ENCODE measurements around the gene PCNX4.

Gene PCNX4

GRCh38 chr14:60184146-60184904 lies 92.6 kb downstream of the PCNX4 start:
- H3K27ac ChIP-seq (ENCODE audit: low read length): no peak overlapping the region

GRCh38 chr14:60184905-60185555 lies 93.3 kb downstream of the PCNX4 start:
- no peak for DNase-seq (ENCODE audit: low read depth, low spot score)

More at GRCh38 chr14:60184146-60184904, 92.6 kb downstream of the PCNX4 start:
- no peaks in the 10 kb centered on the region for H3K4me1 ChIP-seq (ENCODE audit: control insufficient read depth, insufficient read depth, low read length)
- no CpG with 5 or more reads among the region's 5 CpGs for WGBS (ENCODE audit: insufficient coverage, insufficient read length)
- no peaks in the 10 kb centered on the region for H3K9me3 ChIP-seq (ENCODE audit: control insufficient read depth, insufficient read depth, low read length)
- no peaks in the 10 kb centered on the region for H3K36me3 ChIP-seq (ENCODE audit: control insufficient read depth, insufficient read depth, low read length)
- no peaks in the 10 kb centered on the region for H3K27me3 ChIP-seq (ENCODE audit: control insufficient read depth, insufficient read depth, low read length)
- no peak for DNase-seq (ENCODE audit: low read depth, low spot score)
- no peak overlapping the region for H3K4me3 ChIP-seq (ENCODE audit: low read length)

GRCh38 chr14:60188115-60188514 lies 96.4 kb downstream of the PCNX4 start:
- H3K4me1 ChIP-seq (ENCODE audit: control insufficient read depth, insufficient read depth, low read length): no peaks in the 10 kb centered on the region
- no peaks in the 10 kb centered on the region for H3K36me3 ChIP-seq (ENCODE audit: control insufficient read depth, insufficient read depth, low read length)
- DNase-seq (ENCODE audit: low read depth, low spot score): no peak
- WGBS (ENCODE audit: insufficient coverage, insufficient read length): no CpG with 5 or more reads among the region's 3 CpGs
- H3K27me3 ChIP-seq (ENCODE audit: control insufficient read depth, insufficient read depth, low read length): no peaks in the 10 kb centered on the region
- H3K4me3 ChIP-seq (ENCODE audit: low read length): no peak overlapping the region
- no peaks in the 10 kb centered on the region for H3K9me3 ChIP-seq (ENCODE audit: control insufficient read depth, insufficient read depth, low read length)
- no peak overlapping the region for H3K27ac ChIP-seq (ENCODE audit: low read length)

More at GRCh38 chr14:60184905-60185555, 93.3 kb downstream of the PCNX4 start:
- Histone ChIP-seq H3K9me3 (ENCODE audit: control insufficient read depth, insufficient read depth, low read length) (no peaks in the 10 kb centered on the region), H3K27ac (ENCODE audit: low read length) (no peak overlapping the region), H3K4me3 (ENCODE audit: low read length) (no peak overlapping the region), H3K36me3 (ENCODE audit: control insufficient read depth, insufficient read depth, low read length) (no peaks in the 10 kb centered on the region), H3K27me3 (ENCODE audit: control insufficient read depth, insufficient read depth, low read length) (no peaks in the 10 kb centered on the region), H3K4me1 (ENCODE audit: control insufficient read depth, insufficient read depth, low read length) (no peaks in the 10 kb centered on the region)
- WGBS (ENCODE audit: insufficient coverage, insufficient read length): no CpG with 5 or more reads among the region's 5 CpGs

GRCh38 chr14:60188696-60189095 lies 97.0 kb downstream of the PCNX4 start:
- H3K27me3 ChIP-seq (ENCODE audit: control insufficient read depth, insufficient read depth, low read length): no peaks in the 10 kb centered on the region
- no peaks in the 10 kb centered on the region for H3K9me3 ChIP-seq (ENCODE audit: control insufficient read depth, insufficient read depth, low read length)
- no peak overlapping the region for H3K27ac ChIP-seq (ENCODE audit: low read length)
- H3K4me3 ChIP-seq (ENCODE audit: low read length): no peak overlapping the region
- WGBS (ENCODE audit: insufficient coverage, insufficient read length): no CpG with 5 or more reads among the region's 1 CpG
- H3K4me1 ChIP-seq (ENCODE audit: control insufficient read depth, insufficient read depth, low read length): no peaks in the 10 kb centered on the region
- H3K36me3 ChIP-seq (ENCODE audit: control insufficient read depth, insufficient read depth, low read length): no peaks in the 10 kb centered on the region
- DNase-seq (ENCODE audit: low read depth, low spot score): no peak

- Histone ChIP-seq H3K27me3 (ENCODE audit: control insufficient read depth, insufficient read depth, low read length) (no peaks in the 10 kb centered on the region), H3K4me3 (ENCODE audit: low read length) (no peak overlapping the region), H3K9me3 (ENCODE audit: control insufficient read depth, insufficient read depth, low read length) (no peaks in the 10 kb centered on the region), H3K27ac (ENCODE audit: low read length) (no peak overlapping the region), H3K4me1 (ENCODE audit: control insufficient read depth, insufficient read depth, low read length) (no peaks in the 10 kb centered on the region), H3K36me3 (ENCODE audit: control insufficient read depth, insufficient read depth, low read length) (no peaks in the 10 kb centered on the region)
- no peak for DNase-seq (ENCODE audit: low read depth, low spot score)
- WGBS (ENCODE audit: insufficient coverage, insufficient read length): no CpG with 5 or more reads among the region's 4 CpGs
Observed at GRCh38 chr14:60189923-60190840, 98.5 kb downstream of the PCNX4 start.

GRCh38 chr14:60195179-60195810 lies 103.6 kb downstream of the PCNX4 start:
- H3K27me3 ChIP-seq (ENCODE audit: control insufficient read depth, insufficient read depth, low read length): no peaks in the 10 kb centered on the region
- no peaks in the 10 kb centered on the region for H3K4me1 ChIP-seq (ENCODE audit: control insufficient read depth, insufficient read depth, low read length)
- H3K36me3 ChIP-seq (ENCODE audit: control insufficient read depth, insufficient read depth, low read length): no peaks in the 10 kb centered on the region
- no peak overlapping the region for H3K27ac ChIP-seq (ENCODE audit: low read length)
- H3K4me3 ChIP-seq (ENCODE audit: low read length): no peak overlapping the region
- H3K9me3 ChIP-seq (ENCODE audit: control insufficient read depth, insufficient read depth, low read length): no peaks in the 10 kb centered on the region
- no CpG with 5 or more reads among the region's 5 CpGs for WGBS (ENCODE audit: insufficient coverage, insufficient read length)
- DNase-seq (ENCODE audit: low read depth, low spot score): no peak

GRCh38 chr14:60196291-60196690 lies 104.6 kb downstream of the PCNX4 start:
- Histone ChIP-seq H3K36me3 (ENCODE audit: control insufficient read depth, insufficient read depth, low read length) (no peaks in the 10 kb centered on the region), H3K9me3 (ENCODE audit: control insufficient read depth, insufficient read depth, low read length) (no peaks in the 10 kb centered on the region), H3K27me3 (ENCODE audit: control insufficient read depth, insufficient read depth, low read length) (no peaks in the 10 kb centered on the region), H3K4me1 (ENCODE audit: control insufficient read depth, insufficient read depth, low read length) (no peaks in the 10 kb centered on the region), H3K4me3 (ENCODE audit: low read length) (no peak overlapping the region), H3K27ac (ENCODE audit: low read length) (no peak overlapping the region)
- DNase-seq (ENCODE audit: low read depth, low spot score): no peak
- whole genome bisulfite sequencing (ENCODE audit: insufficient coverage, insufficient read length): no CpG with 5 or more reads among the region's 2 CpGs

- WGBS (ENCODE audit: insufficient coverage, insufficient read length): no CpG with 5 or more reads among the region's 1 CpG
- no peaks in the 10 kb centered on the region for H3K4me1 ChIP-seq (ENCODE audit: control insufficient read depth, insufficient read depth, low read length)
- no peak for DNase-seq (ENCODE audit: low read depth, low spot score)
Observed at GRCh38 chr14:60197629-60198303, 106.0 kb downstream of the PCNX4 start.

GRCh38 chr14:60199321-60199720 lies 107.6 kb downstream of the PCNX4 start:
- Histone ChIP-seq H3K9me3 (ENCODE audit: control insufficient read depth, insufficient read depth, low read length) (no peaks in the 10 kb centered on the region), H3K4me1 (ENCODE audit: control insufficient read depth, insufficient read depth, low read length) (0 out of 2 replicates have a peak, but pooled peaks cover 2% of the 10 kb centered on the region), H3K27me3 (ENCODE audit: control insufficient read depth, insufficient read depth, low read length) (no peaks in the 10 kb centered on the region), H3K36me3 (ENCODE audit: control insufficient read depth, insufficient read depth, low read length) (no peaks in the 10 kb centered on the region), H3K27ac (ENCODE audit: low read length) (no peak overlapping the region), H3K4me3 (ENCODE audit: low read length) (no peak overlapping the region)
- DNase-seq (ENCODE audit: low read depth, low spot score): no peak

More at GRCh38 chr14:60197629-60198303, 106.0 kb downstream of the PCNX4 start:
- H3K36me3 ChIP-seq (ENCODE audit: control insufficient read depth, insufficient read depth, low read length): no peaks in the 10 kb centered on the region
- H3K9me3 ChIP-seq (ENCODE audit: control insufficient read depth, insufficient read depth, low read length): no peaks in the 10 kb centered on the region
- H3K27ac ChIP-seq (ENCODE audit: low read length): no peak overlapping the region
- no peaks in the 10 kb centered on the region for H3K27me3 ChIP-seq (ENCODE audit: control insufficient read depth, insufficient read depth, low read length)
- H3K4me3 ChIP-seq (ENCODE audit: low read length): no peak overlapping the region

Measured in iPS DF 6.9 (cell line).